DMS 273 (cell line): ENCODE results near the gene ENSA.
A peak's percentile ranks its signal among the peaks of the same experiment; 100 is the strongest.
"Not testable (repeated sequence)": the region's sequence is repeated elsewhere in the genome, so short reads cannot be mapped to it uniquely, and the experiment has no call there.

Source experiments
- DNase-seq: peaks from one replicate; lab custom pipeline; 2025; ENCODE audit not compliant: unreplicated experiment; lab: John Stamatoyannopoulos, UW

The ENSA gene, protein sequence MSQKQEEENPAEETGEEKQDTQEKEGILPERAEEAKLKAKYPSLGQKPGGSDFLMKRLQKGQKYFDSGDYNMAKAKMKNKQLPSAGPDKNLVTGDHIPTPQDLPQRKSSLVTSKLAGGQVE

DNA sequence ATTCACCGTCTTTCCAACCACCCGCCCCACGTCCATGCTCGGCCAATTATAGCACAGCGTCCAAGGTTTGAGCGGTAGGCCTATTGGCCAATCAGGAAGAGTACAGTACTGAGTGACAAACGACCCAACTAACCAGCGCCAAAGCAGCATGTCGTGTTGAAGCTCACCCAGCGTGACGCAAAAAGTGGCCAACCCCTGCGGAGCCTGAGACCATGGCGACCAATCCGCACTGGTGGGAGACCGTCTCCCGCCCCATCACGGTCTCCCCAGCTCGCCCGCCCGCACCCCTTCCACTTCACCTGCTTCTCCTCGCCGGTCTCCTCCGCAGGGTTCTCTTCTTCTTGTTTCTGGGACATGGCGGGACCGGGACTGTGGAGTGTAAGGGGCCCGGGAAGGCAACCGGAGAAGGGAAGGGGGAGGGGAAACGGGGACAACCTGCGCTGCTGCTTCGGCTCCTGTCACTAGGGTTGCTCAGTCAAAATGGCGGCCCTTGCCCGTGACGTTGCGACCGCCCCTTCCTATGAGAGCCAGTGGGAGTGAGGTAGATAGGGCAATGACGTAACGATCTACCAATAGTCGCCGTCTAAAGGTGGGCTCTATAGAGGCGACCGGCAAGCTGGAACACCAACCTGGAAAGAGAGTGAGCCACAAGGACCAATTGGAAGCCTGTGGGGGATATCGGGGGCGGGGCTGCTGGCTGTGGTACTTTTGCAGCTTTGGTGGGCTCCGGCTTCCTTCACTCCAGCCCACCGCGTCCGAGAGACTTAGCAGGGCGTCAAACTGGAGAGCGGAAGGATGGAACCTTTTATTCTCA, at the start of gene ENSA:
TSS of gene ENSA (minus strand) at position 498 of the 814 bp plus-strand sequence. CDS start at position 356, 142 bp downstream.
- DNase-seq: peak; percentile 100

DNA sequence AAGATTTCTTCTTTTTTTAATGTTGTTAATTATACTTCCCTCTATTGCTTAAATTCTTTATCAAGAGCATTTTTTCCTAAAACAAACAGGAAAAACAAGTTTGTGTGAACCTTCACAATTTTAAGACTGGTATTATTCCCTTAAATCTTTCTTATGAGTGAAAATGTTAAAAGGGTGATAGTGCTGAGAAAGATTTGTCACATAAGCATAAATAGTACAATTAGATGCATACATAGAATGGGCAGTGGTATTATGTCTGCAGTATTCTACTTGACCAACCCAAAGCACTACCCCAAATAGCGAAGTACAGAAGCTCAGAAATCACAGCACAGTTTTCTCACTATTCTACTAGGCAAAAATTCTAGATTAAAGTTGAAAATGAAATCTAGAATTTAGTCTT, 49.6 kb upstream of the ENSA start:
- no peak for DNase-seq

- DNase-seq: no peak
Measured at GRCh38 chr1:150674881-150675280, 45.5 kb upstream of the ENSA start.

GRCh38 chr1:150663321-150663720, 33.9 kb upstream of the ENSA start:
- DNase-seq: no peak

- DNase-seq: no peak
Measured at GRCh38 chr1:150662811-150663210, 33.4 kb upstream of the ENSA start.

GRCh38 chr1:150661156-150661555, 31.7 kb upstream of the ENSA start:
- no peak for DNase-seq

DNA sequence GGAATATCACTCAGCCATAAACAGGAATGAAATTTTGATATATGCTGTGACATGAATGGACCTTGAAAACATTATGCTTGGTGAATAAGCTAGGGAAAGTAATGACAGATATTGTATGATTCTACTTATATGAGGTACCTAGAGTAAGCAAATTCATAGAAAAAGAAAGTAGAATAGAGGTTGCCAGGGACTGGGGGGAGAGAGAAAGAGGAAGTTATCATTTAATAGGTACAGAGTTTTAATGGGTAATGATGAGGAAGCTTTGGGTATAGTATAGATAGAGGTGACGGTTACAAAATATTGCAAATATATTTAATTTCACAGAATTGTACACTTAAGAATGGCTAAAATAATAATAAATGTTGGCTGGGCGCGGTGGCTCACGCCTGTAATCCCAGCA, 31.2 kb upstream of the ENSA start:
- DNase-seq: no peak

- not testable (repeated sequence) for DNase-seq
Measured at GRCh38 chr1:150657064-150657463, 27.7 kb upstream of the ENSA start.

GRCh38 chr1:150654635-150655034, 25.2 kb upstream of the ENSA start:
- DNase-seq: not testable (repeated sequence)

DNA sequence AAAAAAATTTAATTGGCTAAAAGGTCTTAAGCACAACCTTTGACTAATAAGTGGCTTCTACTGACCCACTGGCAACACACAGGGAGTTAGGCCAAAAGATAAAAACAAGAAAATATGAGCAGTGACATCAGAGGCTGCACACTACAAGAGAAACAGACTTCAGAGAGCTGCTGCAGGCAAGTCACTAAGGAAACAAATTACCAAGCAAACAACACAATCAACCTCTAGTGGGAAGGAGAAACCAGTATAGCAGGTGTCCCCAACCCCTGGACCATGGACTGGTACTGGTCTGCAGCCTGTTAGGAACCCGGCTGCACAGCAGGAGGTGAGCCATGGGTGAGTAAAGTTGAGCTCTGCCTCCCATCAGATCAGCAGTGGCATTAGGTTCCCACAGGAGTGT, 20.8 kb upstream of the ENSA start:
- no peak for DNase-seq

GRCh38 chr1:150649441-150650075, 20.1 kb upstream of the ENSA start:
- no peak for DNase-seq

- DNase-seq: no peak
Measured at GRCh38 chr1:150642296-150642695, 12.9 kb upstream of the ENSA start.

DNA sequence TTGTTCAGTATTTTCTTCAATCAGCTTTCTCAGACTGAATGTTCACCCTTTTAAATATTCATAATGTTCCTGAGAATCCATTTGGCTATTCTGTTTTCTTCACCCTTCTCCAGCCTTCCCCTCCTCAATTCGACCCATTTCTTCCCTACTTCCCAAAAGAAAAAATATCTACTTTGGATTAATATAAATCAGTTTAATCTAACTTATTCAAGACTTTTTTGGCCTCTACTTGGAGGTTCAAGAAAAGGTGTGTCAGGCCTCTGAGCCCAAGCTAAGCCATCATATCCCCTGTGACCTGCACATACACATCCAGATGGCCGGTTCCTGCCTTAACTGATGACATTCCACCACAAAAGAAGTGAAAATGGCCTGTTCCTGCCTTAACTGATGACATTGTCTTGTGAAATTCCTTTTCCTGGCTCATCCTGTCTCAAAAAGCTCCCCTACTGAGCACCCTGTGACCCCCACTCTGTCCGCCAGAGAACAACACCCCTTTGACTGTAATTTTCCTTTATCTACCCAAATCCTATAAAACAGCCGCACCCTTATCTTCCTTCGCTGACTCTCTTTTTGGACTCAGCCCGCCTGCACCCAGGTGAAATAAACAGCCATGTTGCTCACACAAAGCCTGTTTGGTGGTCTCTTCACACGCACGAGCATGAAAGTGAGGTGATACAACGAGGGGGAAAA, 11.9 kb upstream of the ENSA start:
- DNase-seq: not testable (repeated sequence)

- not testable (repeated sequence) for DNase-seq
Measured at GRCh38 chr1:150638430-150638829, 9.0 kb upstream of the ENSA start.

DNA sequence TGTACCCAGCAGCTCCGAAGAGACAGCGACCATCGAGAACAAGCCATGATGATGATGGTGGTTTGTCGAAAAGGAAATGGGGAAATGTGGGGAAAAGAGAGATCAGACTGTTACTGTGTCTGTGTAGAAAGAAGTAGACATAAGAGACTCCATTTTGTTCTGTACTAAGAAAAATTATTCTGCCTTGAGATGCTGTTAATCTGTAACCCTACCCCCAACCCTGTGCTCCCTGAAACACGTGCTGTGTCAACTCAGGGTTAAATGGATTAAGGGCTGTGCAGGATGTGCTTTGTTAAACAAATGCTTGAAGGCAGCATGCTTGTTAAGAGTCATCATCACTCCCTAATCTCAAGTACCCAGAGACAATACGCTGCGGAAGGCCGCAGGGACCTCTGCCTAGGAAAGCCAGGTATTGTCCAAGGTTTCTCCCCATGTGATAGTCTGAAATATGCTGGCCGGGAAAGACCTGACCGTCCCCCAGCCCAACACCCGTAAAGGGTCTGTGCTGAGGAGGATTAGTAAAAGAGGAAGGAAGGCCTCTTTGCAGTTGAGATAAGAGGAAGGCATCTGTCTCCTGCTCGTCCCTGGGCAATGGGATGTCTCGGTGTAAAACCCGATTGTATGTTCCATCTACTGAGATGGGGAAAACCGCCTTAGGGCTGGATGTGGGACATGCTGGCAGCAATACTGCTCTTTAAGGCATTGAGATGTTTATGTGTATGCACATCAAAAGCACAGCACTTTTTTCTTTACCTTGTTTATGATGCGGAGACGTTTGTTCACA, 5.6 kb upstream of the ENSA start:
- not testable (repeated sequence) for DNase-seq

DNA sequence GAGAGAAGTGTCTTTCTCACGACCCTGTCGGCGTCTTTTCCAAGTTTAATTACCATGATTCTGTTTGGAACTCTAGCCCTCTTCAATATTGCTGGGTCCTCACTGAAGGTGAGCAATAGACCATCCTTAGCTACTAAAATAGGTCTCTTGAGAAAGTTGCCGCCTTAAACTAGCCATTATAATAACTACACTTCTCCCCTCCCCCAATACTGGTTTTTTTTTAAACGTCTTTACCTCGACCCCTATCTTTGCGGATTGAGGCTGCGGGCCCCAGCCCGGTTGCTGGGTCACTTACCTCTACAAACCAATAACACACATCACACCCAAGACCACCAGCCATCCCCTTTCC, 672 bp downstream of the ENSA start:
- DNase-seq: no peak

- no peak for DNase-seq
Measured at GRCh38 chr1:150627826-150628410, 1.5 kb downstream of the ENSA start.

DNA sequence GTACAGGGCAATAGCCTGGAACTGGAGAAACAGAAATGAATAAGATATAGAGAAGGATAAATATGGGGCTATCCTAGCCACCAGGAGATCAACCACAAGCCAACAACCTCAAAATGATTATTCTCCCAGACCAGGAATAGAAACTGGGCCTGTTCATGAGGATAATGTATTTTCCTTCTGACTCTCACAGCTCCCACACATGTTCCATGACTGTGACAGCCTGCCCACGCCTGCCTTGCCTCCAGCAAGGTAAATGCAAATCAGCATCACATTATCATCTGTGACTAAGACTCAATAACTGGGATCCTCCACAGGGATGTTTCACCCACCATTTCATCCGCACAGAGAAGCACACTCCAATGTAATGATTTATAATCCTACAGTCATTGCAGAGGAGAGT, 3.3 kb downstream of the ENSA start:
- DNase-seq: no peak

DNA sequence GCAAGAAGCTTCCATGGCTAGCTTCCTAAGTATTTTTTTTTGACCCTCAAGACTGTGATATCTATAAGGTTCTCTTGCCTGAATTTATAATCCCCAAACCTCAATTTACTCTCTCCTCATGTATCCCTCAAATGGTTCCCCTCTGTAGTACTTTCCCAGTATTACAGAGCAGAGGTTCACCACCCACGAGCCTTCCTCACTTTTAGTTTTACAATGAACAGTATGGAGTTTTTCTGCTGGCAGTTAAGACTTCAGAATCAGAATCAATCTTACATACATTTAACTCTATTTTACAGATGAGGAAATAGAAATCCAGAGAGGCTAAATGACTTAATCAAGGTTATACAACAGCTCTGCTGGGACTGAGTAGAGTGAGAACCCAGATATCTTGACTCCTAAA, 4.9 kb downstream of the ENSA start:
- not testable (repeated sequence) for DNase-seq

DNA sequence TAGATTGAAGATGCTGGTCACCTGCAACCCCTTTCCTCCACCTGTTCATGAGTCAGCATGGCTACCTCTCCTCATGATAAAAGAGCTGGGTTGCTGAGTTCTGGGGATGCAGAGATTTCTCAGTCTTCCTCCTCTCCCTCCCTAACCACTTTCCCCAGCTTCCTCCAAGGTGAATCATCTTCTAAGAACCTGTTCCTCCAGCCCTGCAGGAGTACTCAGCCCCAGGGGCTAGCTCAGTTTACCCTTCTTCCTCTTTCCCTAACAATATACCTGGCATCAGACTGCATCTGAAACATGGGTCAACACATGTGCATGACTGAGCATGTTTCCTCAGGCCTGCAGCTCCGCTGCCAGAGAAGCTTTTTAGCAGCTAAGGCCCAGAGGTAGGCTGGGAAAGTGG, 5.3 kb downstream of the ENSA start:
- not testable (repeated sequence) for DNase-seq
